ENCODE data around the gene PTMS.

Gene PTMS

GRCh38 chr12:6747216-6747615, 18.9 kb upstream of the PTMS start (continued):
- TF ChIP-seq, protein P1, sequence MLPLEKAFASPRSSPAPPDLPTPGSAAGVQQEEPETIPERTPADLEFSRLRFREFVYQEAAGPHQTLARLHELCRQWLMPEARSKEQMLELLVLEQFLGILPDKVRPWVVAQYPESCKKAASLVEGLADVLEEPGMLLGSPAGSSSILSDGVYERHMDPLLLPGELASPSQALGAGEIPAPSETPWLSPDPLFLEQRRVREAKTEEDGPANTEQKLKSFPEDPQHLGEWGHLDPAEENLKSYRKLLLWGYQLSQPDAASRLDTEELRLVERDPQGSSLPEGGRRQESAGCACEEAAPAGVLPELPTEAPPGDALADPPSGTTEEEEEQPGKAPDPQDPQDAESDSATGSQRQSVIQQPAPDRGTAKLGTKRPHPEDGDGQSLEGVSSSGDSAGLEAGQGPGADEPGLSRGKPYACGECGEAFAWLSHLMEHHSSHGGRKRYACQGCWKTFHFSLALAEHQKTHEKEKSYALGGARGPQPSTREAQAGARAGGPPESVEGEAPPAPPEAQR (tag by site-specific recombination; IDR thresholded peaks at IDR 0.05): no peak
- no peak for TF ChIP-seq ZNF837 (tag by site-specific recombination; IDR thresholded peaks at IDR 0.05)
- no peak for TF ChIP-seq ZEB2 (tag by site-specific recombination; IDR thresholded peaks at IDR 0.05)
- TF ChIP-seq, protein P2, sequence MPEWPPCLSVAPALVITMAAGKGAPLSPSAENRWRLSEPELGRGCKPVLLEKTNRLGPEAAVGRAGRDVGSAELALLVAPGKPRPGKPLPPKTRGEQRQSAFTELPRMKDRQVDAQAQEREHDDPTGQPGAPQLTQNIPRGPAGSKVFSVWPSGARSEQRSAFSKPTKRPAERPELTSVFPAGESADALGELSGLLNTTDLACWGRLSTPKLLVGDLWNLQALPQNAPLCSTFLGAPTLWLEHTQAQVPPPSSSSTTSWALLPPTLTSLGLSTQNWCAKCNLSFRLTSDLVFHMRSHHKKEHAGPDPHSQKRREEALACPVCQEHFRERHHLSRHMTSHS (tag by site-specific recombination; IDR thresholded peaks at IDR 0.05): no peak

- ChIA-PET POLR2A (interaction anchor here (1.2 kb wide), 1 partner anchor 72 kb away, joined by 3 read pairs; no protein-coding TSS in a partner anchor), CTCF (no interaction called here)
- no peak overlapping the region for H3K27ac ChIP-seq (ENCODE audit: extremely low read depth, low read depth, low read length)
- TF ChIP-seq SCRT2 (tag by site-specific recombination; IDR thresholded peaks at IDR 0.05): no peak
- TF ChIP-seq, protein P3, sequence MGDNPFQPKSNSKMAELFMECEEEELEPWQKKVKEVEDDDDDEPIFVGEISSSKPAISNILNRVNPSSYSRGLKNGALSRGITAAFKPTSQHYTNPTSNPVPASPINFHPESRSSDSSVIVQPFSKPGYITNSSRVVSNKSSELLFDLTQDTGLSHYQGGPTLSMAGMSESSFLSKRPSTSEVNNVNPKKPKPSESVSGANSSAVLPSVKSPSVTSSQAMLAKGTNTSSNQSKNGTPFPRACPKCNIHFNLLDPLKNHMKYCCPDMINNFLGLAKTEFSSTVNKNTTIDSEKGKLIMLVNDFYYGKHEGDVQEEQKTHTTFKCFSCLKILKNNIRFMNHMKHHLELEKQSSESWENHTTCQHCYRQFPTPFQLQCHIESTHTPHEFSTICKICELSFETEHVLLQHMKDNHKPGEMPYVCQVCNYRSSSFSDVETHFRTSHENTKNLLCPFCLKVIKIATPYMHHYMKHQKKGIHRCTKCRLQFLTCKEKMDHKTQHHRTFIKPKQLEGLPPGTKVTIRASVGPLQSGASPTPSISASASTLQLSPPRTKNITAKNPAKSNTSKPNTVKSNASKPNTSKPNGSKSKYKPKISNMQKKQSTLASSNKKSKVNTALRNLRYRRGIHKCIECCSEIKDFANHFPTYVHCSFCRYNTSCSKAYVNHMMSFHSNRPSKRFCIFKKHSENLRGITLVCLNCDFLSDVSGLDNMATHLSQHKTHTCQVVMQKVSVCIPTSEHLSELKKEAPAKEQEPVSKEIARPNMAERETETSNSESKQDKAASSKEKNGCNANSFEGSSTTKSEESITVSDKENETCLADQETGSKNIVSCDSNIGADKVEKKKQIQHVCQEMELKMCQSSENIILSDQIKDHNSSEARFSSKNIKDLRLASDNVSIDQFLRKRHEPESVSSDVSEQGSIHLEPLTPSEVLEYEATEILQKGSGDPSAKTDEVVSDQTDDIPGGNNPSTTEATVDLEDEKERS (tag by site-specific recombination; IDR thresholded peaks at IDR 0.05): no peak
- TF ChIP-seq MEIS1 (CRISPR knock-in tag; IDR thresholded peaks at IDR 0.05; ENCODE audit: borderline replicate concordance): no peak
- no peak for TF ChIP-seq ZNF704 (tag by site-specific recombination; IDR thresholded peaks at IDR 0.05)
- TF ChIP-seq, protein P4, sequence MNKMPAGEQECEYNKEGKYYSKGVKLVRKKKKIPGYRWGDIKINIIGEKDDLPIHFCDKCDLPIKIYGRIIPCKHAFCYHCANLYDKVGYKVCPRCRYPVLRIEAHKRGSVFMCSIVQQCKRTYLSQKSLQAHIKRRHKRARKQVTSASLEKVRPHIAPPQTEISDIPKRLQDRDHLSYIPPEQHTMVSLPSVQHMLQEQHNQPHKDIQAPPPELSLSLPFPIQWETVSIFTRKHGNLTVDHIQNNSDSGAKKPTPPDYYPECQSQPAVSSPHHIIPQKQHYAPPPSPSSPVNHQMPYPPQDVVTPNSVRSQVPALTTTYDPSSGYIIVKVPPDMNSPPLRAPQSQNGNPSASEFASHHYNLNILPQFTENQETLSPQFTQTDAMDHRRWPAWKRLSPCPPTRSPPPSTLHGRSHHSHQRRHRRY (tag by site-specific recombination; IDR thresholded peaks at IDR 0.05): no peak
- TF ChIP-seq ZNF404 (tag by site-specific recombination; IDR thresholded peaks at IDR 0.05): no peak
- no peak for TF ChIP-seq ZNF677 (tag by site-specific recombination; IDR thresholded peaks at IDR 0.05)
- TF ChIP-seq, protein P5, sequence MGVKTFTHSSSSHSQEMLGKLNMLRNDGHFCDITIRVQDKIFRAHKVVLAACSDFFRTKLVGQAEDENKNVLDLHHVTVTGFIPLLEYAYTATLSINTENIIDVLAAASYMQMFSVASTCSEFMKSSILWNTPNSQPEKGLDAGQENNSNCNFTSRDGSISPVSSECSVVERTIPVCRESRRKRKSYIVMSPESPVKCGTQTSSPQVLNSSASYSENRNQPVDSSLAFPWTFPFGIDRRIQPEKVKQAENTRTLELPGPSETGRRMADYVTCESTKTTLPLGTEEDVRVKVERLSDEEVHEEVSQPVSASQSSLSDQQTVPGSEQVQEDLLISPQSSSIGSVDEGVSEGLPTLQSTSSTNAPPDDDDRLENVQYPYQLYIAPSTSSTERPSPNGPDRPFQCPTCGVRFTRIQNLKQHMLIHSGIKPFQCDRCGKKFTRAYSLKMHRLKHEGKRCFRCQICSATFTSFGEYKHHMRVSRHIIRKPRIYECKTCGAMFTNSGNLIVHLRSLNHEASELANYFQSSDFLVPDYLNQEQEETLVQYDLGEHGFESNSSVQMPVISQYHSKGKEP (tag by site-specific recombination; IDR thresholded peaks at IDR 0.05): no peak
- no peak for TF ChIP-seq ZNF571 (tag by site-specific recombination; IDR thresholded peaks at IDR 0.05)
- no peak for TF ChIP-seq ZNF239 (tag by site-specific recombination; IDR thresholded peaks at IDR 0.05)
- no peak for TF ChIP-seq PBX3 (CRISPR knock-in tag; IDR thresholded peaks at IDR 0.05)
- peaks cover 39 to 66% of the 10 kb centered on the region in 2 experiments for H3K36me3 ChIP-seq (ENCODE audit: control insufficient read depth in 2 of 2, insufficient read depth in 1 of 2, low read length in 2 of 2)
- H3K9me3 ChIP-seq (ENCODE audit: control insufficient read depth, insufficient read depth, low read depth, low read length): no peaks in the 10 kb centered on the region
- H3K4me1 ChIP-seq (ENCODE audit: control insufficient read depth, insufficient read depth, low read length): no peaks in the 10 kb centered on the region
- no peak overlapping the region for H3K4me3 ChIP-seq (ENCODE audit: low read depth, low read length)
Measured at GRCh38 chr12:6748761-6749160, 17.4 kb upstream of the PTMS start.
